Natural killer cell (primary cell): Measurements from ENCODE around the gene WDR89. TPM values are rescaled to one million over a fixed set of nuclear protein-coding genes. Genes with fewer than 3 reads are reported as not detected.

Source experiments
- ATAC-seq, 3 donors: fragments of 150-1000 bp in 2 of 3; fragments of 200-7000 bp in 1 of 3; cut with Tn5 transposase; 1 replicate in 1 of 3; 2 replicates in 2 of 3; pipeline ENCODE4 v1.10.0; 2021; ENCODE audit warnings: mild to moderate bottlenecking in 2 of 3, moderate library complexity in 2 of 3
- DNase-seq, 2 donors: peaks; one replicate each; pipeline versions ENCODE4 v3.0.0 to v3.0.0-alpha.2; 2013 to 2021; ENCODE audit warnings: mixed read lengths in 1 of 2
- H3K27ac ChIP-seq: one replicate; pipeline ENCODE4 v1.5.1; 2013; ENCODE audit warnings: mild to moderate bottlenecking, low read length
- H3K27me3 ChIP-seq: one replicate; pipeline ENCODE4 v1.6.1; 2013; ENCODE audit warnings: low read length; ENCODE audit not compliant: control insufficient read depth, insufficient read depth
- H3K36me3 ChIP-seq: one replicate; pipeline ENCODE4 v1.6.1; 2013; ENCODE audit warnings: low read length; ENCODE audit not compliant: control insufficient read depth, insufficient read depth
- H3K4me1 ChIP-seq: one replicate; pipeline ENCODE4 v1.6.1; 2013; ENCODE audit warnings: low read length; ENCODE audit not compliant: control insufficient read depth, insufficient read depth
- H3K4me3 ChIP-seq: one replicate; pipeline ENCODE4 v1.5.1; 2013; ENCODE audit warnings: low read length
- H3K9me3 ChIP-seq: one replicate; pipeline ENCODE4 v1.6.1; 2013; ENCODE audit warnings: low read length; ENCODE audit not compliant: control insufficient read depth, insufficient read depth
- H3K27ac Mint-ChIP-seq, 2 donors: one replicate each; pipeline ENCODE4 v1.8.0; 2022; ENCODE audit warnings: mild to moderate bottlenecking in 2 of 2, mixed read lengths in 2 of 2, moderate library complexity in 1 of 2
- H3K27me3 Mint-ChIP-seq, 2 donors: one replicate each; pipeline ENCODE4 v1.8.0; 2022; ENCODE audit warnings: low read depth in 2 of 2, mixed read lengths in 2 of 2
- H3K36me3 Mint-ChIP-seq: one replicate; pipeline ENCODE4 v1.8.0; 2022; ENCODE audit warnings: mixed read lengths
- H3K4me1 Mint-ChIP-seq, 2 donors: one replicate each; pipeline ENCODE4 v1.8.0; 2022; ENCODE audit warnings: mixed read lengths in 2 of 2
- H3K4me3 Mint-ChIP-seq: one replicate; pipeline ENCODE4 v1.8.0; 2022; ENCODE audit warnings: mild to moderate bottlenecking, moderate library complexity, mixed read lengths
- H3K9me3 Mint-ChIP-seq, 2 donors: one replicate each; pipeline ENCODE4 v1.8.0; 2022; ENCODE audit warnings: mixed read lengths in 2 of 2
- CTCF ChIP-seq: fragments of 200-600 bp; IDR thresholded peaks from one replicate; pipeline ENCODE4 v1.8.0; 2022; ENCODE audit warnings: antibody characterized with exemption
- WGBS: methylation state at CpG from one replicate; pipeline ENCODE4 v1.1.7; 2013; ENCODE audit warnings: missing lambda C conversion rate; ENCODE audit not compliant: insufficient coverage; 5-methylcytosine and 5-hydroxymethylcytosine counted together
- intact Hi-C: fragments of 100-400 bp; cut with micrococcal nuclease; formaldehyde crosslinking; loops from one replicate; pipeline ENCODE4 v1.14.2; 2022
- total RNA-seq, 4 donors: library from RNA; stranded (reverse); fragments of 120-200 nt in 1 of 4; gene quantifications; one replicate each; pipeline versions ENCODE4 v1.2.3 to v1.2.4, GENCODE V29; 2013 to 2022

Gene WDR89
- total RNA-seq, 3 donors from 2014 or later (not counting 1 experiment from before 2014, with no cell fraction given) = 9.6 to 13.4 (median 10.7) TPM

GRCh38 chr14:63563370-63564026, 78.2 kb downstream of the WDR89 start:
- H3K9me3 ChIP-seq = no peaks in the 10 kb centered on the region
- H3K36me3 Mint-ChIP-seq = no peaks in the 10 kb centered on the region
- H3K27me3 Mint-ChIP-seq = peaks cover 0 to 5% of the 10 kb centered on the region in 2 donors
- no peaks in the 10 kb centered on the region for H3K9me3 Mint-ChIP-seq
- H3K4me3 Mint-ChIP-seq = no peak overlapping the region
- intact Hi-C loops = no loop called here
- H3K4me1 Mint-ChIP-seq = no peaks in the 10 kb centered on the region
- H3K4me3 ChIP-seq = no peak overlapping the region
- ATAC-seq (no peak), DNase-seq (no peak)
- H3K27ac ChIP-seq = no peak overlapping the region
- no peaks in the 10 kb centered on the region for H3K4me1 ChIP-seq
- peaks cover 6% of the 10 kb centered on the region for H3K27me3 ChIP-seq
- WGBS = 82% methylated on average over 7 of the region's 7 CpGs
- H3K27ac Mint-ChIP-seq = no peak overlapping the region
- H3K36me3 ChIP-seq = no peaks in the 10 kb centered on the region
- TF ChIP-seq CTCF = no peak

GRCh38 chr14:63562405-63562804, 79.3 kb downstream of the WDR89 start:
- intact Hi-C loops = no loop called here
- TF ChIP-seq CTCF = no peak
- H3K27me3 ChIP-seq = peaks cover 6% of the 10 kb centered on the region
- H3K27ac ChIP-seq = no peak overlapping the region
- 76% methylated on average over 3 of the region's 3 CpGs for WGBS
- H3K4me1 ChIP-seq = no peaks in the 10 kb centered on the region
- DNase-seq (no peak), ATAC-seq (no peak)
- H3K27me3 Mint-ChIP-seq = peaks cover 0 to 2% of the 10 kb centered on the region in 2 donors
- H3K36me3 ChIP-seq = no peaks in the 10 kb centered on the region
- H3K9me3 Mint-ChIP-seq = no peaks in the 10 kb centered on the region
- no peak overlapping the region for H3K4me3 ChIP-seq
- no peak overlapping the region for H3K27ac Mint-ChIP-seq
- no peak overlapping the region for H3K4me3 Mint-ChIP-seq
- H3K4me1 Mint-ChIP-seq = no peaks in the 10 kb centered on the region
- no peaks in the 10 kb centered on the region for H3K36me3 Mint-ChIP-seq
- no peaks in the 10 kb centered on the region for H3K9me3 ChIP-seq

GRCh38 chr14:63555572-63555971, 86.1 kb downstream of the WDR89 start:
- H3K4me1 Mint-ChIP-seq = no peaks in the 10 kb centered on the region
- intact Hi-C loops = no loop called here
- no peak for DNase-seq

More at GRCh38 chr14:63555572-63555971, 86.1 kb downstream of the WDR89 start:
- Histone ChIP-seq H3K36me3 (no peaks in the 10 kb centered on the region), H3K27me3 (no peaks in the 10 kb centered on the region), H3K4me3 (no peak overlapping the region), H3K9me3 (no peaks in the 10 kb centered on the region), H3K27ac (no peak overlapping the region), H3K4me1 (no peaks in the 10 kb centered on the region)
- Mint-ChIP-seq H3K27ac (no peak overlapping the region), H3K36me3 (no peaks in the 10 kb centered on the region), H3K4me3 (no peak overlapping the region), H3K27me3 (peaks cover 0 to 2% of the 10 kb centered on the region in 2 donors), H3K9me3 (no peaks in the 10 kb centered on the region)
- WGBS = 86% methylated on average over 6 of the region's 7 CpGs
- no peak for ATAC-seq
- TF ChIP-seq CTCF = no peak
